Measurements from ENCODE around the gene ZBTB25.

- TF ChIP-seq CTCF (IDR thresholded peaks at IDR 0.05 in 8 of 11, conservative IDR thresholded peaks at IDR 0.05 in 3 of 11) (no peak), POLR2A (IDR thresholded peaks at IDR 0.05) (no peak)
These were observed 12.0 kb downstream of the ZBTB25 start for GRCh38 chr14:64491637-64492036.

All from spleen (tissue), 7 donors.